H9 (cell line): ENCODE results near the gene KLHL5. TPM values are rescaled to one million over a fixed set of nuclear protein-coding genes. Genes with fewer than 3 reads are reported as not detected.
A peak's percentile ranks its signal among the peaks of the same experiment; 100 is the strongest.

Experiments
- DNase-seq: peaks from one replicate; pipeline ENCODE4 v3.0.0-alpha.2; 2017
- H2AFZ ChIP-seq: one replicate; pipeline ENCODE4 v1.6.1; 2013; ENCODE audit warnings: mild to moderate bottlenecking, low read length, control low read depth, moderate library complexity
- H2AK5ac ChIP-seq: 2 replicates; pipeline ENCODE4 v1.6.1; 2013; ENCODE audit warnings: low read length, control low read depth, mixed read lengths; ENCODE audit not compliant: insufficient read length
- H2BK120ac ChIP-seq: one replicate; pipeline ENCODE4 v1.6.1; 2013; ENCODE audit warnings: low read depth, mild to moderate bottlenecking, low read length, control low read depth, inconsistent platforms; ENCODE audit not compliant: poor library complexity, severe bottlenecking
- H2BK12ac ChIP-seq: 2 replicates; pipeline ENCODE4 v1.6.1; 2013; ENCODE audit warnings: low read length, control low read depth, mixed read lengths, low read depth; ENCODE audit not compliant: insufficient read length
- H2BK15ac ChIP-seq: 2 replicates; pipeline ENCODE4 v1.6.1; 2013; ENCODE audit warnings: low read depth, low read length, control low read depth
- H2BK20ac ChIP-seq: one replicate; pipeline ENCODE4 v1.6.1; 2013; ENCODE audit warnings: low read depth, mild to moderate bottlenecking, low read length, control low read depth, inconsistent platforms; ENCODE audit not compliant: poor library complexity, severe bottlenecking
- H2BK5ac ChIP-seq: 2 replicates; pipeline ENCODE4 v1.6.1; 2013; ENCODE audit warnings: low read length, control low read depth, mixed read lengths; ENCODE audit not compliant: insufficient read length
- H3K14ac ChIP-seq: 2 replicates; pipeline ENCODE4 v1.6.1; 2013; ENCODE audit warnings: low read length, control low read depth; ENCODE audit not compliant: insufficient read depth
- H3K18ac ChIP-seq: 2 replicates; pipeline ENCODE4 v1.6.1; 2013; ENCODE audit warnings: low read depth, mild to moderate bottlenecking, mixed read lengths, low read length, control low read depth; ENCODE audit not compliant: insufficient read length
- H3K23ac ChIP-seq: 2 replicates; pipeline ENCODE4 v1.6.1; 2013; ENCODE audit warnings: low read length, control low read depth, mixed read lengths, low read depth; ENCODE audit not compliant: insufficient read length
- H3K23me2 ChIP-seq: 2 replicates; pipeline ENCODE4 v1.6.1; 2013; ENCODE audit warnings: low read depth, mild to moderate bottlenecking, mixed read lengths, low read length, control low read depth; ENCODE audit not compliant: insufficient read length, poor library complexity, severe bottlenecking
- H3K27ac ChIP-seq: 2 replicates; pipeline ENCODE4 v1.5.1; 2013; ENCODE audit warnings: low read length, control low read depth, mixed read lengths, low read depth; ENCODE audit not compliant: insufficient read length
- H3K27me3 ChIP-seq: 2 replicates; pipeline ENCODE4 v1.6.1; 2013; ENCODE audit warnings: low read length, control low read depth, inconsistent platforms; ENCODE audit not compliant: insufficient read depth
- H3K4ac ChIP-seq: 2 replicates; pipeline ENCODE4 v1.6.1; 2013; ENCODE audit warnings: low read depth, mild to moderate bottlenecking, control low read depth, inconsistent platforms, low read length, moderate library complexity
- H3K4me1 ChIP-seq: 2 replicates; pipeline ENCODE4 v1.6.1; 2013; ENCODE audit warnings: low read length, control low read depth, inconsistent platforms; ENCODE audit not compliant: insufficient read depth
- H3K4me2 ChIP-seq: 2 replicates; pipeline ENCODE4 v1.6.1; 2013; ENCODE audit warnings: low read length, control low read depth, mixed read lengths; ENCODE audit not compliant: insufficient read length, insufficient read depth
- H3K56ac ChIP-seq: 2 replicates; pipeline ENCODE4 v1.6.1; 2013; ENCODE audit warnings: low read depth, mild to moderate bottlenecking, mixed read lengths, low read length, control low read depth; ENCODE audit not compliant: insufficient read length
- H3K79me1 ChIP-seq: 2 replicates; pipeline ENCODE4 v1.6.1; 2013; ENCODE audit warnings: low read depth, mild to moderate bottlenecking, moderate library complexity, low read length, control low read depth, inconsistent platforms; ENCODE audit not compliant: insufficient read depth, poor library complexity, severe bottlenecking
- H3K79me2 ChIP-seq: 2 replicates; pipeline ENCODE4 v1.6.1; 2013; ENCODE audit warnings: low read length, control low read depth, inconsistent platforms; ENCODE audit not compliant: insufficient read depth
- H3K9ac ChIP-seq: 2 replicates; pipeline ENCODE4 v1.6.1; 2013; ENCODE audit warnings: low read length, control low read depth, mixed read lengths; ENCODE audit not compliant: insufficient read length; ENCODE audit errors: extremely low read depth
- H3K9me3 ChIP-seq: one replicate; pipeline ENCODE4 v1.6.1; 2013; ENCODE audit warnings: low read depth, low read length, inconsistent platforms; ENCODE audit not compliant: control insufficient read depth
- H3T11ph ChIP-seq: one replicate; pipeline ENCODE4 v1.6.1; 2013; ENCODE audit warnings: mild to moderate bottlenecking, low read length, control low read depth, inconsistent platforms
- H4K20me1 ChIP-seq: one replicate; pipeline ENCODE4 v1.6.1; 2013; ENCODE audit not compliant: control insufficient read depth, insufficient read length, insufficient read depth
- H4K5ac ChIP-seq: 2 replicates; pipeline ENCODE4 v1.6.1; 2013; ENCODE audit warnings: low read depth, mild to moderate bottlenecking, mixed read lengths, low read length, control low read depth; ENCODE audit not compliant: insufficient read length
- H4K8ac ChIP-seq: replicated peaks from 2 replicates; pipeline ENCODE4 v1.6.1; 2013; ENCODE audit warnings: low read length, control low read depth, mixed read lengths, low read depth; ENCODE audit not compliant: insufficient read length
- H4K91ac ChIP-seq: 2 replicates; pipeline ENCODE4 v1.6.1; 2013; ENCODE audit warnings: low read depth, mild to moderate bottlenecking, moderate library complexity, mixed read lengths, low read length, control low read depth; ENCODE audit not compliant: insufficient read length
- H3K27ac Mint-ChIP-seq, 3 experiments: 2 replicates in 2 of 3; 3 replicates in 1 of 3; pipeline ENCODE4 v1.8.0; 2020 to 2021; ENCODE audit warnings: mixed read lengths in 3 of 3, mild to moderate bottlenecking in 1 of 3, moderate library complexity in 1 of 3
- H3K27me3 Mint-ChIP-seq: 2 replicates; pipeline ENCODE4 v1.8.0; 2021; ENCODE audit warnings: low read depth, mild to moderate bottlenecking, moderate library complexity, mixed read lengths
- H3K36me3 Mint-ChIP-seq, 3 experiments: 2 replicates in 2 of 3; 3 replicates in 1 of 3; pipeline ENCODE4 v1.8.0; 2020 to 2021; ENCODE audit warnings: low read depth in 3 of 3, mixed read lengths in 3 of 3; ENCODE audit not compliant: insufficient read depth in 1 of 3
- H3K4me1 Mint-ChIP-seq, 2 experiments: 2 replicates each; pipeline ENCODE4 v1.8.0; 2020; ENCODE audit warnings: mixed read lengths in 2 of 2
- H3K4me3 Mint-ChIP-seq, 2 experiments: 2 replicates in 1 of 2; 3 replicates in 1 of 2; pipeline ENCODE4 v1.8.0; 2020 to 2021; ENCODE audit warnings: mild to moderate bottlenecking in 2 of 2, mixed read lengths in 2 of 2, moderate library complexity in 1 of 2
- H3K9me3 Mint-ChIP-seq, 2 experiments: 2 replicates in 1 of 2; 3 replicates in 1 of 2; pipeline ENCODE4 v1.8.0; 2020; ENCODE audit warnings: mild to moderate bottlenecking in 2 of 2, mixed read lengths in 2 of 2, moderate library complexity in 1 of 2
- WGBS: extraction: QIAGEN DNeasy Blood & Tissue Kit; methylation state at CpG from one replicate; pipeline ENCODE4 v1.1.7; 2013; ENCODE audit warnings: missing lambda C conversion rate, low lambda C conversion rate, mixed read lengths; ENCODE audit not compliant: insufficient read length; ENCODE audit errors: extremely low coverage; 5-methylcytosine and 5-hydroxymethylcytosine counted together
- total RNA-seq: library from RNA; stranded (reverse); gene quantifications from 2 replicates; pipeline ENCODE4 v1.2.1, GENCODE V29; 2021
- TF ChIP-seq, protein P1 (sequence below): fragments of 200-600 bp; sonication (generic); conservative IDR thresholded peaks from 3 replicates; pipeline ENCODE4 v1.8.0; 2021; ENCODE audit warnings: antibody characterized with exemption, mild to moderate bottlenecking

Gene KLHL5
- total RNA-seq, 1 experiment from 2014 or later, result 16.8 TPM

DNA sequence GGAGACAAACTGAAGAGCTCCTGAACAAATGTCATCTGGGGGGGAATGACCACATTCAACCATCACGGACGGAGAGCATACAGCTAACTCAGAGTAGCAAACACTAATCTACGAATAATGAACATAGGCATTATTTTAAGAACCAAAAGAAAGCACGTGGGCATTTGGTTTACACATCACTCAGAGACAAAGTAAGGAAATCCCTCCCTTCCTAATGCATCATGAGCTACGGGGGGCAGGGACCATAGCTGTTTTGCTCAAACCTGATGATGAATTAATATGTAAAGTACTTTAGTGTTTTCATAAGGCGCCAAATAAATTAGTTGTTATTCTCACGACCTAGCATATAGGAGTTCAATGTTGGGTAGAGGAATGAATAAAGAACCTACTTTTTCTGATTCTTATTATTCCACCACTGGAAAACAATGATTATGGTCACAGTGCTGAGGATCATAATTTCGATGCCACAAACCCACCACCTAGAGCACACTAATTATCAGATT is 18.1 kb upstream of the KLHL5 start:
- Histone ChIP-seq H2BK12ac (no peak overlapping the region), H3K56ac (no peak overlapping the region), H2BK15ac (no peak overlapping the region), H3K4me1 (peaks cover 2% of the 10 kb centered on the region; the same call in 1 of the 2 replicates), H3K79me2 (no peaks in the 10 kb centered on the region), H3K23ac (no peak overlapping the region), H3K4ac (no peak overlapping the region), H3K9ac (peak overlapping the region; percentile 68), H2BK120ac (no peak overlapping the region), H3K9me3 (no peaks in the 10 kb centered on the region), H2BK20ac (no peak overlapping the region), H4K20me1 (no peaks in the 10 kb centered on the region), H2AFZ (peak overlapping the region; percentile 86), H3K23me2 (peaks cover 5% of the 10 kb centered on the region), H2BK5ac (no peak overlapping the region), H4K8ac (no peak overlapping the region), H4K91ac (no peak overlapping the region), H3K27me3 (no peaks in the 10 kb centered on the region), H3K18ac (no peak overlapping the region), H3K14ac (no peak overlapping the region), H3K4me2 (peak overlapping the region; percentile 72), H3K27ac (no peak overlapping the region), H2AK5ac (no peak overlapping the region), H3K79me1 (no peaks in the 10 kb centered on the region), H3T11ph (no peak overlapping the region), H4K5ac (no peak overlapping the region)
- Mint-ChIP-seq H3K27me3 (no peaks in the 10 kb centered on the region), H3K27ac (peak overlapping the region; percentile 2 to 93 (median 91); a peak in 4 of 7 replicates), H3K4me1 (peaks cover 22 to 24% of the 10 kb centered on the region in 2 experiments), H3K4me3 (peak overlapping the region; percentile 81 to 92), H3K9me3 (no peaks in the 10 kb centered on the region; a peak in 1 of 5 replicates), H3K36me3 (peaks cover 0 to 2% (median 0%) of the 10 kb centered on the region in 3 experiments; a peak in 1 of 7 replicates)
- DNase-seq, result no peak
- TF ChIP-seq, protein P1, sequence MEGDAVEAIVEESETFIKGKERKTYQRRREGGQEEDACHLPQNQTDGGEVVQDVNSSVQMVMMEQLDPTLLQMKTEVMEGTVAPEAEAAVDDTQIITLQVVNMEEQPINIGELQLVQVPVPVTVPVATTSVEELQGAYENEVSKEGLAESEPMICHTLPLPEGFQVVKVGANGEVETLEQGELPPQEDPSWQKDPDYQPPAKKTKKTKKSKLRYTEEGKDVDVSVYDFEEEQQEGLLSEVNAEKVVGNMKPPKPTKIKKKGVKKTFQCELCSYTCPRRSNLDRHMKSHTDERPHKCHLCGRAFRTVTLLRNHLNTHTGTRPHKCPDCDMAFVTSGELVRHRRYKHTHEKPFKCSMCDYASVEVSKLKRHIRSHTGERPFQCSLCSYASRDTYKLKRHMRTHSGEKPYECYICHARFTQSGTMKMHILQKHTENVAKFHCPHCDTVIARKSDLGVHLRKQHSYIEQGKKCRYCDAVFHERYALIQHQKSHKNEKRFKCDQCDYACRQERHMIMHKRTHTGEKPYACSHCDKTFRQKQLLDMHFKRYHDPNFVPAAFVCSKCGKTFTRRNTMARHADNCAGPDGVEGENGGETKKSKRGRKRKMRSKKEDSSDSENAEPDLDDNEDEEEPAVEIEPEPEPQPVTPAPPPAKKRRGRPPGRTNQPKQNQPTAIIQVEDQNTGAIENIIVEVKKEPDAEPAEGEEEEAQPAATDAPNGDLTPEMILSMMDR, result no peak
- WGBS, result no CpG with 5 or more reads among the region's 8 CpGs
